ENCODE data around the gene DERA. TPM values are rescaled to one million over a fixed set of nuclear protein-coding genes. Genes with fewer than 3 reads are reported as not detected.

Gene DERA
- polyA plus RNA-seq, 3 donors, result 16.2 to 84.2 (median 83.6) TPM

- Histone ChIP-seq H3K36me3 (replicated peaks in 1 of 2; ENCODE audit: control insufficient read depth in 1 of 2, insufficient read depth in 2 of 2, low read length in 2 of 2) (peaks cover 9 to 64% of the 10 kb centered on the region in 2 donors), H3K4me1 (ENCODE audit: control insufficient read depth in 1 of 2, insufficient read depth in 2 of 2, low read length in 2 of 2) (peaks cover 0 to 6% of the 10 kb centered on the region in 2 donors), H4K20me1 (ENCODE audit: insufficient read depth, low read length) (no peaks in the 10 kb centered on the region), H3K79me2 (ENCODE audit: insufficient read depth, low read length) (no peaks in the 10 kb centered on the region), H3K9ac (ENCODE audit: insufficient read depth, low read length, poor library complexity, severe bottlenecking) (no peak overlapping the region), H3K4me3 (replicated peaks in 1 of 3; ENCODE audit: low read depth in 2 of 3, low read length in 3 of 3) (no peak overlapping the region), H3K27ac (ENCODE audit: low read depth in 1 of 2, low read length in 2 of 2) (no peak overlapping the region), H3K9me3 (replicated peaks in 1 of 2; ENCODE audit: control insufficient read depth in 1 of 2, insufficient read depth in 1 of 2, low read length in 2 of 2) (peaks cover 37 to 53% of the 10 kb centered on the region in 2 donors), H2AFZ (ENCODE audit: insufficient read depth, low read depth, low read length, poor library complexity, severe bottlenecking) (no peak overlapping the region), H3K27me3 (ENCODE audit: control insufficient read depth in 2 of 2, insufficient read depth in 2 of 2, low read length in 2 of 2) (no peaks in the 10 kb centered on the region), H3K4me2 (replicated peaks; ENCODE audit: extremely low read depth, low read length, poor library complexity, severe bottlenecking) (no peak overlapping the region)
- H3K9me3 Mint-ChIP-seq, result peaks cover 38 to 54% (median 47%) of the 10 kb centered on the region in 7 donors
- H3K27me3 Mint-ChIP-seq (ENCODE audit: low read depth in 3 of 3), result no peaks in the 10 kb centered on the region
- no peak overlapping the region for H3K27ac Mint-ChIP-seq
- no peak for DNase-seq
- WGBS (ENCODE audit: insufficient coverage), result no CpG with 5 or more reads among the region's 3 CpGs
- peaks cover 8% of the 10 kb centered on the region for H3K4me1 Mint-ChIP-seq
- intact Hi-C loops (cut with micrococcal nuclease), result no loop called here
- TF ChIP-seq CTCF (IDR thresholded peaks at IDR 0.05), result no peak
- no peak overlapping the region for H3K4me3 Mint-ChIP-seq
- H3K36me3 Mint-ChIP-seq, result peaks cover 50 to 65% of the 10 kb centered on the region in 2 donors
These were observed 105.6 kb downstream of the DERA start for GRCh38 chr12:16016748-16017147.

GRCh38 chr12:16018306-16018705 lies 107.2 kb downstream of the DERA start:
- no peak overlapping the region for H3K27ac Mint-ChIP-seq
- Histone ChIP-seq H3K4me2 (replicated peaks; ENCODE audit: extremely low read depth, low read length, poor library complexity, severe bottlenecking) (no peak overlapping the region), H4K20me1 (ENCODE audit: insufficient read depth, low read length) (no peaks in the 10 kb centered on the region), H3K9ac (ENCODE audit: insufficient read depth, low read length, poor library complexity, severe bottlenecking) (no peak overlapping the region), H3K36me3 (replicated peaks in 1 of 2; ENCODE audit: control insufficient read depth in 1 of 2, insufficient read depth in 2 of 2, low read length in 2 of 2) (peaks cover 9 to 72% of the 10 kb centered on the region in 2 donors), H3K79me2 (ENCODE audit: insufficient read depth, low read length) (no peaks in the 10 kb centered on the region), H3K4me3 (replicated peaks in 1 of 3; ENCODE audit: low read depth in 2 of 3, low read length in 3 of 3) (no peak overlapping the region), H3K27me3 (ENCODE audit: control insufficient read depth in 2 of 2, insufficient read depth in 2 of 2, low read length in 2 of 2) (no peaks in the 10 kb centered on the region), H3K4me1 (ENCODE audit: control insufficient read depth in 1 of 2, insufficient read depth in 2 of 2, low read length in 2 of 2) (peaks cover 0 to 6% of the 10 kb centered on the region in 2 donors), H3K27ac (ENCODE audit: low read depth in 1 of 2, low read length in 2 of 2) (no peak overlapping the region), H2AFZ (ENCODE audit: insufficient read depth, low read depth, low read length, poor library complexity, severe bottlenecking) (no peak overlapping the region), H3K9me3 (replicated peaks in 1 of 2; ENCODE audit: control insufficient read depth in 1 of 2, insufficient read depth in 1 of 2, low read length in 2 of 2) (peaks cover 37 to 59% of the 10 kb centered on the region in 2 donors)
- H3K36me3 Mint-ChIP-seq, result peaks cover 60 to 71% of the 10 kb centered on the region in 2 donors
- 83% methylated on average over 1 of the region's 2 CpGs for WGBS (ENCODE audit: insufficient coverage)
- no peak for DNase-seq
- H3K27me3 Mint-ChIP-seq (ENCODE audit: low read depth in 3 of 3), result no peaks in the 10 kb centered on the region
- H3K9me3 Mint-ChIP-seq, result peaks cover 38 to 56% (median 46%) of the 10 kb centered on the region in 7 donors
- H3K4me1 Mint-ChIP-seq, result peaks cover 8% of the 10 kb centered on the region
- no peak overlapping the region for H3K4me3 Mint-ChIP-seq
- no peak for TF ChIP-seq CTCF (IDR thresholded peaks at IDR 0.05)
- intact Hi-C loops (cut with micrococcal nuclease), result no loop called here

All from CD14-positive monocyte (primary cell).